H9 (cell line): Measurements from ENCODE around the gene TAGLN2. TPM values are rescaled to one million over a fixed set of nuclear protein-coding genes. Genes with fewer than 3 reads are reported as not detected.

Source experiments
- DNase-seq: peaks from one replicate; pipeline ENCODE4 v3.0.0-alpha.2; 2017
- H2AFZ ChIP-seq: one replicate; pipeline ENCODE4 v1.6.1; 2013; ENCODE audit warnings: mild to moderate bottlenecking, low read length, control low read depth, moderate library complexity
- H2AK5ac ChIP-seq: 2 replicates; pipeline ENCODE4 v1.6.1; 2013; ENCODE audit warnings: low read length, control low read depth, mixed read lengths; ENCODE audit not compliant: insufficient read length
- H2BK120ac ChIP-seq: one replicate; pipeline ENCODE4 v1.6.1; 2013; ENCODE audit warnings: low read depth, mild to moderate bottlenecking, low read length, control low read depth, inconsistent platforms; ENCODE audit not compliant: poor library complexity, severe bottlenecking
- H2BK12ac ChIP-seq: 2 replicates; pipeline ENCODE4 v1.6.1; 2013; ENCODE audit warnings: low read length, control low read depth, mixed read lengths, low read depth; ENCODE audit not compliant: insufficient read length
- H2BK15ac ChIP-seq: 2 replicates; pipeline ENCODE4 v1.6.1; 2013; ENCODE audit warnings: low read depth, low read length, control low read depth
- H2BK20ac ChIP-seq: one replicate; pipeline ENCODE4 v1.6.1; 2013; ENCODE audit warnings: low read depth, mild to moderate bottlenecking, low read length, control low read depth, inconsistent platforms; ENCODE audit not compliant: poor library complexity, severe bottlenecking
- H2BK5ac ChIP-seq: 2 replicates; pipeline ENCODE4 v1.6.1; 2013; ENCODE audit warnings: low read length, control low read depth, mixed read lengths; ENCODE audit not compliant: insufficient read length
- H3K14ac ChIP-seq: 2 replicates; pipeline ENCODE4 v1.6.1; 2013; ENCODE audit warnings: low read length, control low read depth; ENCODE audit not compliant: insufficient read depth
- H3K18ac ChIP-seq: 2 replicates; pipeline ENCODE4 v1.6.1; 2013; ENCODE audit warnings: low read depth, mild to moderate bottlenecking, mixed read lengths, low read length, control low read depth; ENCODE audit not compliant: insufficient read length
- H3K23ac ChIP-seq: 2 replicates; pipeline ENCODE4 v1.6.1; 2013; ENCODE audit warnings: low read length, control low read depth, mixed read lengths, low read depth; ENCODE audit not compliant: insufficient read length
- H3K23me2 ChIP-seq: 2 replicates; pipeline ENCODE4 v1.6.1; 2013; ENCODE audit warnings: low read depth, mild to moderate bottlenecking, mixed read lengths, low read length, control low read depth; ENCODE audit not compliant: insufficient read length, poor library complexity, severe bottlenecking
- H3K27ac ChIP-seq: 2 replicates; pipeline ENCODE4 v1.5.1; 2013; ENCODE audit warnings: low read length, control low read depth, mixed read lengths, low read depth; ENCODE audit not compliant: insufficient read length
- H3K27me3 ChIP-seq: 2 replicates; pipeline ENCODE4 v1.6.1; 2013; ENCODE audit warnings: low read length, control low read depth, inconsistent platforms; ENCODE audit not compliant: insufficient read depth
- H3K4ac ChIP-seq: 2 replicates; pipeline ENCODE4 v1.6.1; 2013; ENCODE audit warnings: low read depth, mild to moderate bottlenecking, control low read depth, inconsistent platforms, low read length, moderate library complexity
- H3K4me1 ChIP-seq: 2 replicates; pipeline ENCODE4 v1.6.1; 2013; ENCODE audit warnings: low read length, control low read depth, inconsistent platforms; ENCODE audit not compliant: insufficient read depth
- H3K4me2 ChIP-seq: 2 replicates; pipeline ENCODE4 v1.6.1; 2013; ENCODE audit warnings: low read length, control low read depth, mixed read lengths; ENCODE audit not compliant: insufficient read length, insufficient read depth
- H3K56ac ChIP-seq: 2 replicates; pipeline ENCODE4 v1.6.1; 2013; ENCODE audit warnings: low read depth, mild to moderate bottlenecking, mixed read lengths, low read length, control low read depth; ENCODE audit not compliant: insufficient read length
- H3K79me1 ChIP-seq: 2 replicates; pipeline ENCODE4 v1.6.1; 2013; ENCODE audit warnings: low read depth, mild to moderate bottlenecking, moderate library complexity, low read length, control low read depth, inconsistent platforms; ENCODE audit not compliant: insufficient read depth, poor library complexity, severe bottlenecking
- H3K79me2 ChIP-seq: 2 replicates; pipeline ENCODE4 v1.6.1; 2013; ENCODE audit warnings: low read length, control low read depth, inconsistent platforms; ENCODE audit not compliant: insufficient read depth
- H3K9ac ChIP-seq: 2 replicates; pipeline ENCODE4 v1.6.1; 2013; ENCODE audit warnings: low read length, control low read depth, mixed read lengths; ENCODE audit not compliant: insufficient read length; ENCODE audit errors: extremely low read depth
- H3K9me3 ChIP-seq: one replicate; pipeline ENCODE4 v1.6.1; 2013; ENCODE audit warnings: low read depth, low read length, inconsistent platforms; ENCODE audit not compliant: control insufficient read depth
- H3T11ph ChIP-seq: one replicate; pipeline ENCODE4 v1.6.1; 2013; ENCODE audit warnings: mild to moderate bottlenecking, low read length, control low read depth, inconsistent platforms
- H4K20me1 ChIP-seq: one replicate; pipeline ENCODE4 v1.6.1; 2013; ENCODE audit not compliant: control insufficient read depth, insufficient read length, insufficient read depth
- H4K5ac ChIP-seq: 2 replicates; pipeline ENCODE4 v1.6.1; 2013; ENCODE audit warnings: low read depth, mild to moderate bottlenecking, mixed read lengths, low read length, control low read depth; ENCODE audit not compliant: insufficient read length
- H4K8ac ChIP-seq: replicated peaks from 2 replicates; pipeline ENCODE4 v1.6.1; 2013; ENCODE audit warnings: low read length, control low read depth, mixed read lengths, low read depth; ENCODE audit not compliant: insufficient read length
- H4K91ac ChIP-seq: 2 replicates; pipeline ENCODE4 v1.6.1; 2013; ENCODE audit warnings: low read depth, mild to moderate bottlenecking, moderate library complexity, mixed read lengths, low read length, control low read depth; ENCODE audit not compliant: insufficient read length
- H3K27ac Mint-ChIP-seq, 3 experiments: 2 replicates in 2 of 3; 3 replicates in 1 of 3; pipeline ENCODE4 v1.8.0; 2020 to 2021; ENCODE audit warnings: mixed read lengths in 3 of 3, mild to moderate bottlenecking in 1 of 3, moderate library complexity in 1 of 3
- H3K27me3 Mint-ChIP-seq: 2 replicates; pipeline ENCODE4 v1.8.0; 2021; ENCODE audit warnings: low read depth, mild to moderate bottlenecking, moderate library complexity, mixed read lengths
- H3K36me3 Mint-ChIP-seq, 3 experiments: 2 replicates in 2 of 3; 3 replicates in 1 of 3; pipeline ENCODE4 v1.8.0; 2020 to 2021; ENCODE audit warnings: low read depth in 3 of 3, mixed read lengths in 3 of 3; ENCODE audit not compliant: insufficient read depth in 1 of 3
- H3K4me1 Mint-ChIP-seq, 2 experiments: 2 replicates each; pipeline ENCODE4 v1.8.0; 2020; ENCODE audit warnings: mixed read lengths in 2 of 2
- H3K4me3 Mint-ChIP-seq, 2 experiments: 2 replicates in 1 of 2; 3 replicates in 1 of 2; pipeline ENCODE4 v1.8.0; 2020 to 2021; ENCODE audit warnings: mild to moderate bottlenecking in 2 of 2, mixed read lengths in 2 of 2, moderate library complexity in 1 of 2
- H3K9me3 Mint-ChIP-seq, 2 experiments: 2 replicates in 1 of 2; 3 replicates in 1 of 2; pipeline ENCODE4 v1.8.0; 2020; ENCODE audit warnings: mild to moderate bottlenecking in 2 of 2, mixed read lengths in 2 of 2, moderate library complexity in 1 of 2
- CTCF ChIP-seq: fragments of 200-600 bp; sonication (generic); conservative IDR thresholded peaks from 3 replicates; pipeline ENCODE4 v1.8.0; 2021; ENCODE audit warnings: antibody characterized with exemption, mild to moderate bottlenecking
- WGBS: extraction: QIAGEN DNeasy Blood & Tissue Kit; methylation state at CpG from one replicate; pipeline ENCODE4 v1.1.7; 2013; ENCODE audit warnings: missing lambda C conversion rate, low lambda C conversion rate, mixed read lengths; ENCODE audit not compliant: insufficient read length; ENCODE audit errors: extremely low coverage; 5-methylcytosine and 5-hydroxymethylcytosine counted together
- total RNA-seq: library from RNA; stranded (reverse); gene quantifications from 2 replicates; pipeline ENCODE4 v1.2.1, GENCODE V29; 2021

Gene TAGLN2
- total RNA-seq, 1 experiment from 2014 or later, result 76.7 TPM

- no peaks in the 10 kb centered on the region for H4K20me1 ChIP-seq
- no peak overlapping the region for H3K56ac ChIP-seq
- peak overlapping the region; percentile 15 to 98 (median 86); a peak in 6 of 7 replicates for H3K27ac Mint-ChIP-seq
- H3K27me3 Mint-ChIP-seq, result peaks cover 12% of the 10 kb centered on the region
- H3K9ac ChIP-seq, result no peak overlapping the region
- no peaks in the 10 kb centered on the region for H3K27me3 ChIP-seq
- no peak overlapping the region for H2BK12ac ChIP-seq
- no peak overlapping the region for H3T11ph ChIP-seq
- no peak overlapping the region for H2BK120ac ChIP-seq
- no peak overlapping the region for H3K23ac ChIP-seq
- H2BK5ac ChIP-seq, result no peak overlapping the region
- no peak overlapping the region for H2AK5ac ChIP-seq
- H3K18ac ChIP-seq, result peak overlapping the region; percentile 61
- DNase-seq, result peak; percentile 85
- H3K79me1 ChIP-seq, result no peaks in the 10 kb centered on the region
- no peaks in the 10 kb centered on the region; a peak in 1 of 5 replicates for H3K9me3 Mint-ChIP-seq
- TF ChIP-seq CTCF, result no peak
- no peak overlapping the region for H2BK20ac ChIP-seq
- H2BK15ac ChIP-seq, result no peak overlapping the region
- no peaks in the 10 kb centered on the region for H3K79me2 ChIP-seq
- peaks cover 17% of the 10 kb centered on the region for H3K23me2 ChIP-seq
- peaks cover 29 to 34% of the 10 kb centered on the region in 2 experiments for H3K4me1 Mint-ChIP-seq
- H3K4me3 Mint-ChIP-seq, result peak overlapping the region; percentile 87 to 91
- no CpG with 5 or more reads among the region's 20 CpGs for WGBS
- H2AFZ ChIP-seq, result no peak overlapping the region
- H3K36me3 Mint-ChIP-seq, result peaks cover 3 to 36% (median 21%) of the 10 kb centered on the region in 3 experiments; a peak in 6 of 7 replicates
- H3K4me2 ChIP-seq, result peak overlapping the region; percentile 60
- peak overlapping the region; percentile 64; the same call in 1 of the 2 replicates for H3K14ac ChIP-seq
- H4K8ac ChIP-seq, result no peak overlapping the region
- no peak overlapping the region for H3K27ac ChIP-seq
- no peak overlapping the region for H4K5ac ChIP-seq
- H3K4me1 ChIP-seq, result no peaks in the 10 kb centered on the region; the same call in 1 of the 2 replicates
- no peaks in the 10 kb centered on the region for H3K9me3 ChIP-seq
- H3K4ac ChIP-seq, result peak overlapping the region; percentile 14; the same call in 1 of the 2 replicates
- peak overlapping the region; percentile 11 for H4K91ac ChIP-seq
These were observed 1.9 kb downstream of the TAGLN2 start for GRCh38 chr1:159923203-159924024.
